HepG2 (cell line): ENCODE data around the gene FASTKD1. TPM values are rescaled to one million over a fixed set of nuclear protein-coding genes. Genes with fewer than 3 reads are reported as not detected.

Experiments used
- AGO2 ChIP-seq: fragments of 200-400 bp; formaldehyde crosslinking; optimal IDR thresholded peaks from 2 replicates; pipeline ENCODE3; 2017; ENCODE audit warnings: mild to moderate bottlenecking, low read depth, low read length, moderate library complexity
- BRD4 ChIP-seq: sonication (generic); formaldehyde crosslinking; IDR thresholded peaks from 2 replicates; pipeline ENCODE4 v1.4.0; 2020; ENCODE audit warnings: missing genetic modification reagents
- CENPX ChIP-seq: sonication (generic); formaldehyde crosslinking; IDR thresholded peaks from 2 replicates; pipeline ENCODE4 v1.9.0; 2021; ENCODE audit warnings: mild to moderate bottlenecking, missing genetic modification reagents, moderate library complexity
- EHMT2 ChIP-seq: fragments of 200-600 bp; sonication (generic); IDR thresholded peaks from 2 replicates; pipeline ENCODE4 v1.7.0; 2017; ENCODE audit warnings: antibody characterized with exemption, low read depth, low read length, borderline replicate concordance
- GATAD2A ChIP-seq: IDR thresholded peaks from 2 replicates; pipeline ENCODE4 v1.6.1; 2016
- HNF4G ChIP-seq, 2 experiments: sonication (generic) in 1 of 2; formaldehyde crosslinking in 1 of 2; IDR thresholded peaks; 2 replicates each; pipeline versions ENCODE4 v1.4.0 to v1.6.1; 2011 to 2020; ENCODE audit warnings: borderline replicate concordance in 2 of 2, low read depth in 2 of 2, mild to moderate bottlenecking in 2 of 2, low read length in 1 of 2, missing genetic modification reagents in 1 of 2, moderate library complexity in 1 of 2
- ISL2 ChIP-seq: sonication (generic); formaldehyde crosslinking; IDR thresholded peaks from 2 replicates; pipeline ENCODE4 v1.5.0; 2020; ENCODE audit warnings: missing genetic modification reagents
- KAT2B ChIP-seq: fragments of 150-350 bp; IDR thresholded peaks from 2 replicates; pipeline ENCODE4 v1.6.1; 2014; ENCODE audit warnings: low read depth, low read length, borderline replicate concordance
- KLF9 ChIP-seq: IDR thresholded peaks from 2 replicates; pipeline ENCODE4 v1.6.1; 2016; ENCODE audit warnings: low read depth
- MBD4 ChIP-seq: IDR thresholded peaks from 2 replicates; pipeline ENCODE4 v1.6.1; 2012; ENCODE audit warnings: low read length, inconsistent platforms, borderline replicate concordance
- MED13 ChIP-seq: sonication (generic); formaldehyde crosslinking; IDR thresholded peaks from 2 replicates; pipeline ENCODE4 v1.5.0; 2020; ENCODE audit warnings: missing genetic modification reagents
- NKX3-1 ChIP-seq: sonication (generic); formaldehyde crosslinking; IDR thresholded peaks from 2 replicates; pipeline ENCODE4 v1.5.0; 2020; ENCODE audit warnings: missing genetic modification reagents
- PBX3 ChIP-seq: sonication (generic); formaldehyde crosslinking; IDR thresholded peaks from 2 replicates; pipeline ENCODE4 v1.8.1; 2023; ENCODE audit warnings: missing genetic modification reagents, inconsistent platforms, borderline replicate concordance
- PREB ChIP-seq: sonication (generic); formaldehyde crosslinking; IDR thresholded peaks from 2 replicates; pipeline ENCODE4 v1.4.0; 2020; ENCODE audit warnings: missing genetic modification reagents
- SALL2 ChIP-seq: sonication (generic); formaldehyde crosslinking; IDR thresholded peaks from 2 replicates; pipeline ENCODE4 v1.8.1; 2023; ENCODE audit warnings: mild to moderate bottlenecking, missing genetic modification reagents, inconsistent platforms
- ZBTB43 ChIP-seq: sonication (generic); formaldehyde crosslinking; conservative IDR thresholded peaks from 2 replicates; pipeline ENCODE4 v1.4.0; 2020; ENCODE audit warnings: missing genetic modification reagents
- ZFX ChIP-seq: sonication (generic); formaldehyde crosslinking; IDR thresholded peaks from 2 replicates; pipeline ENCODE4 v1.4.0; 2020; ENCODE audit warnings: mild to moderate bottlenecking, low read depth, missing genetic modification reagents, moderate library complexity
- ZNF136 ChIP-seq: sonication (generic); formaldehyde crosslinking; IDR thresholded peaks from 2 replicates; pipeline ENCODE4 v1.8.1; 2022; ENCODE audit warnings: low read depth, mild to moderate bottlenecking, moderate library complexity, missing genetic modification reagents
- ZNF276 ChIP-seq: sonication (generic); formaldehyde crosslinking; IDR thresholded peaks from 2 replicates; pipeline ENCODE4 v1.4.0; 2020; ENCODE audit warnings: mild to moderate bottlenecking, low read depth, missing genetic modification reagents
- ZNF740 ChIP-seq: sonication (generic); formaldehyde crosslinking; IDR thresholded peaks from 2 replicates; pipeline ENCODE4 v1.4.0; 2020; ENCODE audit warnings: missing genetic modification reagents
- polyA plus RNA-seq, 8 experiments: library from polyadenylated mRNA; depleted of rRNA in 3 of 8; stranded (reverse) in 7 of 8; unstranded in 1 of 8; fragments of >200 nt; fragmentation: Illumina TruSeq in 4 of 8; extraction: Trizol in 4 of 8; gene quantifications; 2 replicates each; pipeline versions ENCODE4 v1.2.1 to v1.2.3, GENCODE V29; 2011 to 2016; ENCODE audit warnings: low read depth in 4 of 8, missing spikeins in 1 of 8, mixed read lengths in 1 of 8; ENCODE audit not compliant: insufficient read depth in 1 of 8
- total RNA-seq, 5 experiments: library from RNA; depleted of rRNA; stranded (reverse); fragments of >200 nt; fragmentation: Illumina TruSeq; extraction: Trizol; gene quantifications; 2 replicates each; pipeline ENCODE4 v1.2.3, GENCODE V29; 2016; ENCODE audit warnings: low read depth in 1 of 5

FASTKD1 gene
- total and polyA plus RNA-seq, 2 of the 13 experiments (the other 11 are each of a cell fraction or from before 2014, with no cell fraction given), result 35.0 to 38.0 TPM

GRCh38 chr2:169573160-169573973 lies at the start of gene FASTKD1 (continued):
- TF ChIP-seq MBD4 (no peak; the same call in none of the 2 replicates), MED13 (no peak), ISL2 (CRISPR knock-in tag) (peak; percentile 83), KLF9 (CRISPR knock-in tag) (peak; percentile 47; the same call in 1 of the 2 replicates), KAT2B (no peak), ZNF740 (CRISPR knock-in tag) (peak; percentile 68), NKX3-1 (CRISPR knock-in tag) (peak; percentile 85; the same call in 1 of the 2 replicates), ZBTB43 (CRISPR knock-in tag) (peak; percentile 56; the same call in 1 of the 2 replicates), AGO2 (no peak), ZFX (CRISPR knock-in tag) (peak; percentile 65), PREB (CRISPR knock-in tag) (no peak), ZNF276 (no peak), BRD4 (CRISPR knock-in tag) (peak; percentile 67; the same call in 1 of the 2 replicates), ZNF136 (CRISPR knock-in tag) (peak; percentile 92; the same call in 1 of the 2 replicates), CENPX (CRISPR knock-in tag) (no peak), SALL2 (CRISPR knock-in tag) (peak; percentile 89), HNF4G (IDR thresholded peaks at IDR 0.05; ENCODE audit: borderline replicate concordance, low read depth, low read length) (peak; percentile 91), HNF4G (CRISPR knock-in tag; IDR thresholded peaks at IDR 0.05; ENCODE audit: borderline replicate concordance, low read depth) (peak; percentile 75; the same call in 1 of the 2 replicates), GATAD2A (peak; percentile 84), EHMT2 (no peak), PBX3 (CRISPR knock-in tag) (no peak)
